GM21381 (cell line): ENCODE measurements around the gene B3GAT2.

Experiments used
- ATAC-seq: cut with Tn5 transposase; IDR thresholded peaks from one replicate; pipeline ENCODE4 v1.9.1; 2021; ENCODE audit warnings: mild to moderate bottlenecking, moderate library complexity; ENCODE audit not compliant: unreplicated experiment

Gene B3GAT2

DNA sequence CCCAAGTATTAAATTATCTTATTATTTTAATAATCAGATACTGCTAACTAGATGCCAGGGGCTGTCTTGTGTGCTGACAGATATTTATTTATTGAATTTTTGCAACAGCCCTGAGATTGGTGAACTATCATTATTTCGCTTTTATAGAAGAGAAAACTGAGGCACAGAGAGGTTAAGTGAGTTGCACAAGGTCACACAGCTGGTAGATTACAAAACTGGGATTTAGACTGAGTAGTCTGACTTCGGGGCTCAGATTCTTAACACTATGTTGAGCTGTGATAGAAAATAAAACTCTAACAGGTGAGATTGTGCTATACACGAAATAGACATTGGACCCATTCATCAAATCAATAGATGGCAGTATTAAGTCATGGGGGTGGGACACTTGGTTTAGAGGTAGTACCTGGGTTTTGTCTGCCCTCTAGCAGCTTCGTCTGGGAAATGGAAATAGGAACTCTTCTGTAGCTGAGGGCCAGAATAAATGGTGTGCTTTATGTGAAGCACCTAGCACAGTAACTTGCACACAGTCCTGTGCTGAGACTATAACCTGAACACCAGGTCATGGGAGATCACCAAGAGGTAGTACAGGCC is 113.4 kb downstream of the B3GAT2 start:
- no peak for ATAC-seq

GRCh38 chr6:70842541-70842940 is 114.3 kb downstream of the B3GAT2 start:
- ATAC-seq: no peak

- ATAC-seq: no peak
Observed at GRCh38 chr6:70841112-70841511, 115.7 kb downstream of the B3GAT2 start.

DNA sequence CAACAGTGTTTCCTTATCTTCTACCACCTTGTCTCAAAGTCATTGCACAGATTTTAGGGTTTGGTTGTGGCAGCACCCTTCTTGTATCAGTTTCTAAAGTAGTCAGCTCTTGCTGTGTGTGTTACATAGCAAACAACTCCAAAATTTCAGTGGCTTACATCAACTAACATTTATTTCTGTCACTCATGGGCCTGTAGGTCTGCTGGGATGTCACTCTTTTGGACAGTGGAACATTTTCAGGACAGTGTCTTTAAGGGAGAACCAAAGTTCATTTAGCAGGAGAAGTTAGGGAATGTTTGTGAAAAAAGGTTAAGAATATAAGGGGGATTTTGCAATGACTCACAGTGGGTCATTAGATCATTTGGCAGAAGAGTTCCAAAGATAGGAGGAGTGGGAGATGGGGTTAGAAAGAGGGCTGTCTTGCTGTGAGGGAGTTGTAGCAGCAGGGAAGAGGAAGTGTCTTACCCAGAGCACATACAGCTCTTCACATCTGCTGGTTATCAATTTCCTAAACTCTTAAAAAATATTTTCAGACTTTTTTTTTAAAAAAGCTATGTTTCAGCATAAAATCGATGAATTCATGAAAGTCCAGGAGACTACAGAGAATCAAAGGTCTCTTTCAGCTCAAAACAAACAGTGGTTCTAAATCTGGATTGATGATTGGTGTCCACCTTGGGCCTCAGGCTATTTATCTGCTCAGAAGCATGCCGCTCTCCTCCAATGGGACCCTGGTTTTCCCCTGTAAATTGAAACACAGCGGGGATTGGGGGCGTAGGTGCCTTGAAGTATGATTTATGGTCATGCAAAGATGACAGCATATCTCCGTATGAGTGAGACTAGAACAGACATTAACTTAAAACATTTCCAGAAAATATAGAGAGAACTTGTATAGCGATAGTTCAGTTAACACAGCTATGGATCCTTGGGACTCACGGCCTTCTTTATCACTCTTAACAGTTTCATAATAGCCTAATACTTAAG is 117.3 kb downstream of the B3GAT2 start:
- ATAC-seq: peak; percentile 52

DNA sequence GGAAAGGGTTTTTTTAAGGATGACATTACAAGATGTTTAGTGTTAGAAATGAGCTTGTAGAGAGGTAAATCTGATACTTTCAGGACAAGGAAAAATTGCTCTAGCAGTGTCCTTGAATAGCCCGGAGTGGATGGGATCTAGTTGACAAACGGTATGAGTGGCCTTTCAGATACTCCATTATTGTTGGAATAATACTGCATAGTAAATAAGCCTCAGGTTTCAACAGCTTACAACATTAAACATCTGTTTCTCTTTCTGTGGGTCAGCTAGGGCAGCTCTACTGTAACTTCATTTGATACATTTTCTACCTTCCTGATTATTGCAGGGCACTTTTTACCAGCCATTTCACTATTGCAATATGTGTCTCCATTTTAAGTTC is 118.0 kb downstream of the B3GAT2 start:
- ATAC-seq: no peak

DNA sequence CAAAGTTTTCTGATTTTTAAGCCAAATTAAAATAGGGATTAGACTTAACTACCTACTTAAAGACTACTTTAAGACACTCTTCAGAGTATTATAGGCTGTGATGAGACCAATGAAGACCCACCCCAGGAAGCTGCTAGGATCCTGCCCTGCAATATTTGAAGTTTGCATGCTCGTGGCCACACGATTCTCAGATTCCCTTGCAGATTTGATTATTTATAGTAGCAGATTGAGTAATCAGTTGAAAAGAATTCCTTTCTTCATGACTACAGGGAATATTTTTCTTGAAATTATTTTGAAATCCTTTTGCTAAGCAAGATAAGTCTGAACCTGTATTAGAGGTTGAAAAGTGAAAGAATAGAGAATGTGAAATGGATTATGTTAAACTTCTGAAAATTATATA is 122.3 kb downstream of the B3GAT2 start:
- ATAC-seq: no peak

GRCh38 chr6:70831427-70831826 is 125.4 kb downstream of the B3GAT2 start:
- ATAC-seq: no peak

GRCh38 chr6:70823651-70824050 is 133.2 kb downstream of the B3GAT2 start:
- ATAC-seq: no peak

GRCh38 chr6:70821751-70822150 is 135.1 kb downstream of the B3GAT2 start:
- ATAC-seq: no peak

DNA sequence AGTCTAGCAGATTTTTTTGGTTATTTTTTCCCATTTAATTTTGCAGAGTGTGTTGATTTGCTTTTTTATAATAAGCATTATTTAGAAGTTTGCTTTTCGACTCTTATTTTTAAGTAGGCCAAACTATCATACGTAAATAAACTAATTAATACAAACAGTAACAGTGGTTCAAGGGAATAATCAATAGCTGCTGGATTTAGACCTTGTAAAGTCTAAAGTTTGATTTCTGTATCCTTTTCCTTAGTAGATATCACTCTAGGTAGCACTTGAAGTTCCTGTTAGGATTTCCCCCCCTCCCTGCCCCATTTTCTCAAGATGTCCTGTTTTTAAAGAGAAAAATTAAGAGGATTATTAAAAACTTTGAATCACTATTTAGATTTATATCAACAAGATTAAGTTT is 136.1 kb downstream of the B3GAT2 start:
- ATAC-seq: no peak

DNA sequence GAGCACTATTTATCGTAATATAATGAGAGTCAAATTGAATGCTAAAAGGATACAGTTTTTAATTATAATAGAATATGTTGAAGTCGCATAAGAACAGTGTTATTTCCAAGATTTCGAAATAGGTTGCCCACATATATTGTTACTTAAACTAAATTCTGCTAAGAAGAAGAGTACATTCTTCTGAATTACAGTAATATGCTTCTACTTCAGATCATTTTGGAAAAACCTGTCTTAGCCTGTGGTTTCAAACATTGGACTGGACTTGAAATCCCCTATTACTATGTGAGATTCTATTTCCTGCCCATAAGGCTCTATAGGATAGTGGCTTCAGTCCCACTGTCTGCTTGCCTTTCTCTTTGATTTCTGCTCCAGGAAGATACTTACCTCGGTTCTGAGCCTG is 137.2 kb downstream of the B3GAT2 start:
- ATAC-seq: no peak

DNA sequence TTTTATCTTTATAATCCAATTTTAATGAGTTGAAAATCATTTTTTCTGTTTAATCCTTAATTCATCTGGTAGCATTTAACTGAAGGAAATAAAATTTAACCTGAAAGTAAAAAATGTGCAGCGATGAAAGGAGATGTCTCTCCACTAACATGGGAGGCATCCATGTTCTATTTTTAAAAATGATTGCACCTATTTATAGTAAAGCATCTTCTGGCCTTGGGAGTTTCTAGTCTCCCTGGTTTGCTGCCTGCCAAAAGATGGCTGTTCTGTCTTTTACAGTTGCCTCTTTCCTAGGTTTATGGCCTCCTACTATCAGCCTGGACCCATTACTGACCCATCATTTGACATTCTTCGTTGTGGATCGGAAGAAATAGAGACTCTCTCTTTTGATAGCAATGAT is 143.0 kb downstream of the B3GAT2 start:
- ATAC-seq: no peak

DNA sequence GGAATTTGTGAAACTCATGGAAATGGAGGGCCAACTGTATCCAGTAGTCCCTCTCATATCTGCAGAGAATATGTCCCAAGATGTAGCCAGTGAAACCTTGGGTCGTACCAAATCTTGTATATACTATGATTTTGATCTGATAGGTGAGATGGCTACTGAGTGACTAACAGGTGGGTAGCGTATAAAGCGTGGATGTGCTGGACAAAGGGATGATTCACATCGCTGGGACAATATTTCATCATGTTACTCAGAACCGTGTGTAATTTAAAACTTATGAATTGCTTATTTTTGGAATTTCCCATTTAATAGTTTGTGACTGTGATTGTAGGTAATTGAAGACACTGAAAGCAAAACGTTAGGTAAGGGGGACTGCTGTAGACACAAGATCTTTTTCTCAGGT is 145.1 kb downstream of the B3GAT2 start:
- ATAC-seq: no peak
